GM18517 (cell line): ENCODE measurements around the gene PARVG.

ENCODE experiments used
- ATAC-seq: cut with Tn5 transposase; IDR thresholded peaks from one replicate; pipeline ENCODE4 v1.9.1; 2021; ENCODE audit warnings: mild to moderate bottlenecking, moderate library complexity; ENCODE audit not compliant: unreplicated experiment

Gene PARVG

DNA sequence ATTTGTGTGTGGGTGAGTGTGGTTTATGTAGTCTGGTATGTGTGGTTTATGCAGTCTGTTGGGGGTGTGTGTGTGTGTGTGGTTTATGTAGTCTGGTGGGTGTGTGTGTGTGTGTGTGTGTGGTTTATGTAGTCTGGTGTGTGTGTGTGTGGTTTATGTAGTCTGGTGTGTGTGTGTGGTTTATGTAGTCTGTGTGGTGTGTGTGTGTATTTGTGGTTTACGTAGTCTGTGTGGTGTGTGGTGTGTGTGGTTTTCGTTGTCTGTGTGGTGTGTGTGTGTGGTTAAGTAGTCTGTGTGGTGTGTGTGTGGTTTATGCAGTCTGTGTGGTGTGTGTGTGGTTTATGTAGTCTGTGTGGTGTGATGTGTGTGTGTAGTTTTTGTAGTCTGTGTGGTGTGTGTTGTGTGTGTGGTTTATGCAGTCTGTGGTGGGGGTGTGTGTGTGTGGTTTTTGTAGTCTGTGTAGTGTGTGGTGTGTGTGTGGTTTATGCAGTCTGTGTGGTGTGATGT, 26.2 kb upstream of the PARVG start:
- no peak for ATAC-seq

DNA sequence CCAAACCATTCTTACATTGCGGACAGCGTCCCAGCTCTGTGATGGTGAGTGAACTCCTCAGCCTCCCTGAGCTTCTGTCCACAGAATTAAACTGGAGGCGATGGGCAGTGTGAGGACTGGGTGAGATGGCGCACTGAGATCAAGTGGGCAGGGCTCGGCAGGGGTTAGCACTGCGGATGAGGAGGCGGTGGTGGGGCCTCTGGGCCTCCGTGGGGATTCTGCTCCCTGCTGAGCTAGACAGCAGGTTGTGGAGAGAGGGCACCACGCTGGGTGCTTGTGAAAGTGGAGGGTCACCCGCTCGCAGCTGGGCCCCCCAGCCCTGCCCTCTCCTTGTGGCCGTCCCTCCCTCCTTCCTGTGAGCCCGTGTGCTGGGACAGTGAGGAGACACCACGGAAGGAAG, 25.6 kb upstream of the PARVG start:
- no peak for ATAC-seq

DNA sequence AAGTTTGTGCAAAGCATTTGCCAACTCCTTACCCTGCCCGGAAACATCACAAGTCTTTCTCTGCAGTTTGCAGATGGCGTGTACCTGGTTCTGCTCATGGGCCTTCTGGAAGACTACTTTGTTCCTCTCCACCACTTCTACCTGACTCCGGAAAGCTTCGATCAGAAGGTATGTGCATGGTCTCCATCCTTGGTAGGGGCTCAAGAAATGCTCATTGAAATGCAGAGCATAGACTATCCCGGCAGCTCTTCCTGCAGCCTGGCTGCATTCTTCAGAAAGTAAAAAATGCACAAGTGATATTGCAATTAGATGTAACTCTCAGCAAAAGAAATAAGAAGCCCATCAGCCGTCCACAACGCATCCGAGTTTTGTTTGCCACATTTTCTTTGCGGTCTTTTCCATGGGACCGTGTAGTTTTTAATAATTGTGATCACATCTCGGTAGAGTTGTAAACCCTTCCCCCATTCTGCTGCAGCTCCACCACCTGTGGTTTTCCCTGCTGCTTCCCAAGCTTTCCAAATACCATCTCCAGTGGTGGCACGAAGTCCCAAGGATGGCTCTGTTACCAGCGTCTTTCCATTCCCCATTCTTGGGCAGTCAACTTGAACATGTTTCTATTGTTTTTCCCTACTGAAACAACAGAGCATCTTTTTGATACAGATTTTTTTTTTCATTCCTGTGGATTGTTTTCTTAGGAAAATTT, 22.7 kb upstream of the PARVG start:
- no peak for ATAC-seq

DNA sequence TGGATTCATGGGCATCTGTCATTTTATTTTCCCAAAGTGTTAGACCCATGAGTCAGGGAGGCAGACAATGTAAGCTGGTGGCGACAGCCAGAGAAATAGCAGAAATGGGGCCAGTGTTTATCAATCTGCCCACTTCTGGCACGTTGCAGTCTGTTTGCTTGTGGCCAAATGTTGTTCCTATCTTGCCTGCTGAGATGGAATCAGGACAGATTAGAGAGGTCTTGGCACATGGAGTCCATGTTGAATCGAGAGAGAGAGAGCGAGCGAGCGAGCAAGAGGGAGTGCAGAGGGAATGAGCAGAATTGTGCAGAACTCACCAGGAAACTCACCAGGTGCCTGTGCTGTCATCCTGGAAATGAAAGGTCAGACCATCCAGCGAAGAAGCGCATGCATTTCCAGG, 21.9 kb upstream of the PARVG start:
- ATAC-seq = no peak

DNA sequence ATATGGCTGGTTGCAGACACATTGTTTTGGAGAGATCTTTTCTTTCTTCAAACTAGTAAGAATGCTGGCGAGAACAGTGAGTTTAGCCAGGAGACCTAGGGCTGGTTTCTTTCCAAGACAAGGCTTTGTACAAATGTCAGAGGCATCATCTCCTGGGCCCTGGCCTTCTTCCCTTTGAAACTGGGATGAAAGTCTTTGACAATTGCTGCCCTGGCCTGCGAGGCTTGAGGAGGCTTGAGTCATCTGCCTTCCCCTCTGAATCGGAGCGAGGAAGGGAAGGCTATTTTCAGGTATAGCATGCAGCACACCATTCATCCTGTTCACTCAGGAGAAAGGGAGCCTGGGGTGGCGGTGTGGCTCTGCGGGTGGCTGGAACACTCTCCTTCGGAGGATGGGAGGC, 21.5 kb upstream of the PARVG start:
- no peak for ATAC-seq

DNA sequence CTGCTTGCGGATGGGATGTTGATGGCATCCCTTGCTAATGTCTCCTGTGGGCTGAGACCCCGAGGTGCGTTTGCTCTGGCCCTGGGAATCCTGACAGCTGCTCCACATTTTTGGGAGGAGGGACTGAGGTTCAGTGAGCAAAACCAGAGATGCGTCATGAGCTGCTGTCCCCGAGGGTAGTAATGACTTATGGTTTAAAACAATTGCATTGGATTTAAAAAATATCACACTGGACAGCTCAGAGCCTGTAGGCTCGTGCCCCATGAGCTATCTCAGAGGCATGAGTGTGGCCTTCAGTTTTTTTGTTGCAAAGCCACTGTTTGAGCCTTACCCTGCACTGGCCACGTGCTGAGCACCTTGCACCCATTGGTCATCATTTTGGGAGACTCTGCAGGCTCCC, 20.9 kb upstream of the PARVG start:
- no peak for ATAC-seq

DNA sequence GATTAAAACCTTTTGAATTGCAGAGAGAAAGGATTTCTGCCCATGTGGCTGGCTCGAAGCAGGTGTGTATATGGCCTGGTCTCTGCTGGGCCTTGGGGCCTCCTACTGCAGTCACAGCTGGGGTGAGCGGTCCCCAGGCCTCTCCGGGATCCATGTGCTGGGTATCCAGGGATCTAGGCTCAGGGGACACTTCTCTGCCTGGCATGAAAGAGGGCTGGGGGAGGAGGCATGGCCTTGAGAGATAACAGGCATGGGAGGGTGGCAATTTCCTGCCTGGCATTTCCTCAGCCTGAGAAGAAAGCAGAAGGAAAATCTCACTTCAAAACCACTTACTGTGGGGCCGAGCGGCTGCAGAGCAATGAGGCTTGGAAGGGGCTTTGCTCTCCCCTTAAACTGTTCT, 20.3 kb upstream of the PARVG start:
- no peak for ATAC-seq

DNA sequence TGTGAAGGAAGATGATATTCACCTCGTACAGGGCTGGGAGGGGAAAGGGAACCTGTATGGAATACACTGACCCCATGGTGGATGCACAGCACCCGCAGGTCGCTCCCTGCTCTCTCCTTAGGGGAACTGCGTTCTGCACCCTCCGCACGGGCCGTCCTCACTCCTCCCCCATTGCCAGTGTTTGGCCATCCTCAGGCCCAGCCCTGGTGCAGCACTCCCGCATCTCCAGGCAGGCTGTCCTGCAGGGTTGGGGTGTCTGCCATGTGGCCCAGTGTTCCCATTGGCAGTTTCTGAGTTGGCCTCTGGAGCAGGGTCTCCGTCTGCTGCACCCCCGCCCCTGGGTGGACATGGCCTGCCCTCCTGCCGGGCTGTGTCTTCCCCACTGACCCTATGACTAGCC, 19.1 kb upstream of the PARVG start:
- no peak for ATAC-seq

DNA sequence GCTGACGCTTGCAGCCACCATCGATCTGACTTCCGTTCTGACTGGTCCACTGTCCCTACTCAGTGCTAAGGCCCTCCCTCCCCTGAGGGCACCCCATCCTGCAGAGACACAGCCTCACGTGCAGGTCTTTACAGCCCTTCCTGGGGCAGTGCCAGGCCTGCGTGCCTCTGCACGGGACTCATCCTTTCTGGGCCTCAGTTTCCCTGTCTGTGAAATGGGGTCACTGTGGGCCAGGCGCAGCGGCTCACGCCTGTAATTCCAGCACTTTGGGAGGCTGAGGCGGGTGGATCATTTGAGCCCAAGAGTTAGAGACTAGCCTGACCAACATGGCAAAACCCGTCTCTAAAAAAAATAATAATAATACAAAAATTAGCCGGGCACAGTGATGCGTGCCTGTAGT, 17.8 kb upstream of the PARVG start:
- ATAC-seq = no peak

DNA sequence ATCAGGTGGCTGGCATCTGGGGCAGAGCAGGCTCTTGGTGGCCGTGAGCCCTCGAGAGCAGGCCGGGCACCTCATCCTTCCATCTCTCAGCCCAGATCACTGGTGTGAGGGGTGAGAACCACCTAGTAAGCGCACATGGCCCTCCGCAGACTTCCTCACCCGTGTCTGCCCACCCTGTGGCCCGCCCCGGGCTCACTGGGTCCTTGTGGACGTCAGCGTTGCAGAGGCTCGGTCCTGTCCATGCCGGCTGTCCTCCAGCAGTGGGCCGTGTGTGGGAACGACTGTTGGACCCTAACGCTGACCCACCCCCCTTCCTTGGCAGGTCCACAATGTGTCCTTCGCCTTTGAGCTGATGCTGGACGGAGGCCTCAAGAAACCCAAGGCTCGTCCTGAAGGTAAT, 17.2 kb upstream of the PARVG start:
- ATAC-seq = no peak

DNA sequence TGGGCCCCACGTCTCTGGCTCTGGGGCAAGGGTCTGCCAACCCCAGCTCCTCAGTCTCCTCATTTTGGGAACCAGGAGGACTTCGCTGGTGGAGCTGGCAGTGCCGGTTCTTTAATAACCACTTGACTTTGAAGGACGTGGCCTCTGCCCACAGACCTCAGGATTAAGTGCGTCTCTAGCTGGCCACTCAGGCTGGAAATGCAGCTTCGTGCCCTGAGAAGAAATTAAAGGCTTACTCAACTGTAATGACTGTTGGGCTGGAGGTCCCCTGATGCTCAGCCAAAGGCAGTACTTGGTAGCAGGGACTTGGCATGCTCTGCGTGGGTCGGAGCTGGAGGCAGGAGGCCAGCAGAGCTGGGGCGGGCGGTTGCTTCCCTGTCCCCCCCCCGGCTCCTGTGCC, 16.7 kb upstream of the PARVG start:
- no peak for ATAC-seq

DNA sequence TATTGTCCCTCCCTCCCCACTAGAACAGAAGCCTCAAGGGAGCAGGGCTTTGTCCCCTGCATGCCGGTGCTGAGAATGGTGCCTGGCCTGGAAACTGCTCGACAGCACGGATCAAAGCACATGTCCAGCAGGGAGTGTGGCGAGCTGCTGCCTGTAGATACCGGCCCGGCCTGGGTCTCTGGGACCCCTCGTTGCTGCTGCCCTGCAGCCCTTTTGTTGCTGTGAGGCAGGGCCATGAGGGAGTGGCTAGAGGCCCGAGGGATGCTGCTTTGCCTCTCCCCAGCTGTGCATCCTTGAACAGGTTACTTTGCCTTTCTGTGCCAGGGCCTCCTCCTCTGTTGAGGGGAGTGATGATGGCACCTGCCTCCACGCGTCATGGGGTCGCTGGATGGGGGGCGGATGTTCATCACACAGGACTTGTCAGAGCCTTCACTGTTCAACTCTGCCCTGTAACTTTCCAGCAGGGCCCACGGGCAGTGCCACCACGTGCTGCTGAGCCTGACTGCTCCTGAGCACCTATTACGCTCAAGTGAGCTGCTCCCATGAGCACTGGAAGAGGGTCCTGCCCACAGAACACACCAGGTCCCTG, 15.3 kb upstream of the PARVG start:
- no peak for ATAC-seq

DNA sequence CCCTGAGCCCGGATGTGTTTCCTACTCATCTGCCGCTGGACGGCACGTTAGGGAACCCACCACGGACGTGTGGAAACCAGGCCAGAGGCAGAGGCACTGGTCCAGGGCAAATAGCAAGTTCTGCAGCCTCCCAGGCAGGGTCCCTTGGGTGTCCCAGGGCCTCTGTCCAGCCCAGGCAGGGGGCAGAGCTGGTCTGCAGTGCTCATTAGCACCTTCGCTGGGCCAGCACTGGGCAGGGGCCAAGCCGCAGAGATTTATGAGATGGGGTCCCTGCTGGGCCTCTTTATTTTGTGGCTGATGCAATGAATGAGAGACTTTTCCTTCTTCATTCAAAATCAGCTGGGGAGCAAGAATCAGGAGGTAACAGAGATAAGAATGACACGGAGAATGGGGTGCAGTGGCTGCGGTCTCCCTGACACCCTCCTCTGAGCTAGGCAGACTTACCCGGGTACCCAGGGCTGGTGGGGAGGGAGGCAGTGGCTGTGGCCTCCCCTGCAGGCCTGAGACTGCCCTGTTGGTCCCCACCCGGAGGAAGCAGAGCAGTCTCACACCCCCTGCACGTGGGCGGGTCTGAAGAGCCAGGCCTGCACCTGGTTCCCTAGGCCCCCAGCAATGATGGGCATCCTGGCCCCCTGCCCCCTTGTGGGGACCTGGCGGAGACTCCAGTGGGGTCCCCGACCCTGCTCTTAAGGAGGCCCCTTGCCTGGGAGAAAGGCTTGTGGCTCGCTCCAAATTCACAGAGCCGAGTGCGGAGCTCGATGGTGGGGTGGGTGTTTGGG, 14.0 kb upstream of the PARVG start:
- ATAC-seq = no peak

DNA sequence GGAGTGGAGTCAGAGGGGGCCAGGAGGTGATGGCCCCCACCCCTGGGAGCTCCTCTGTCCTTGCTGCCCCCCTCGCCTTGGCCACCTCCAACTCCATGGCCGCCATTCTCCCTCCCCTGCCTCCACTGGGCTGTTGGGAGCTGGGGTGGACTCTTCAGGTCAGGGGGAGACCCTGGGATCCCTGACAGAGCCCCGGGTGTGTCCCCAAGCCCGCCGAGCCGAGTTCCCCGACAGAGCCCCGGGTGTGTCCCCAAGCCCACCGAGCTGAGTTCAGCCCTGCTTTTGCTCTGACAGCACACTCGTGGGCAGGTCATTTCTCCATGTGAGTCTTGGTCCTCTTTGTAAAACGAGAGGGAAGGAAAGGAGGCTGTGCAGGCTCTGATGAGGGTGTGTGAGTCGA, 13.2 kb upstream of the PARVG start:
- ATAC-seq = no peak

DNA sequence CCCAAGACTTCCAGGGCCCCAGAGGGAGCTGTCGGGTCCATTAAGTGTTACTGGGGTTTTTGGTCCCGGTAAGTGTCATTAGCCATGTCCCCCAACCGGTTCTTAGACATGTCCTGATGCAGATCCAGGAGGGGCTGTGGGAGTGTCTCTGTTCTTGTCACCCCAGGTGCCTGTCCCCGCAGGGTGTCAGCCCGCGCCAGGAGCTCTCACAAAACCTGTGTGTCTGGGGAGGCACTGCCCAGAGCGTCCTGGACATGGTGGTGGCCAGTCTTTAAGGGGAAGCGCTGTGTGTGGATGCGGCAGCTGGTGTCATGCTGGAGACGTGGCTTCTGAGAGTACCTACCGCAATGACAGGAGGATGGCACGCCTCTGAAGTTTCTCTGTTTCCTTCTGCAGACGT, 12.5 kb upstream of the PARVG start:
- no peak for ATAC-seq

DNA sequence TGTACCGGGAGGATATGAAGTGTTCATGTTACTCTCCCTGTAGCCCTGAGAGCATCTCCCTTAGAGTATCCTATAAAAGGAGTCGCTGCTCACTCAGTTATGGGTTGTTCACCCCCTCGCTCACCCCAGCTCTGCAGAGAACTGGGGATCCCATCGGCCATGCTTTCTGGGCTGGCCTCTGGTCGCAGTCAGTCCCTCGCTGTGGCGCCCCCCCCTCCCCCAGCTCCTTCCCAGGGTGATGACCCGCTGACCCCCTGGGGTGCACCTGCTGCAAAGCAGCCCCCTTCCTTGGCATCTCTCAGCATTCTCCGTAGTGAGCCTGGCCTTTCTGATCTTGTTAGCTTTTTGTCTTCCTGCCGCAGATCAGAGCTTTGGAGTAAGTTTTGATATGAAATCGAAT, 10.3 kb upstream of the PARVG start:
- no peak for ATAC-seq

DNA sequence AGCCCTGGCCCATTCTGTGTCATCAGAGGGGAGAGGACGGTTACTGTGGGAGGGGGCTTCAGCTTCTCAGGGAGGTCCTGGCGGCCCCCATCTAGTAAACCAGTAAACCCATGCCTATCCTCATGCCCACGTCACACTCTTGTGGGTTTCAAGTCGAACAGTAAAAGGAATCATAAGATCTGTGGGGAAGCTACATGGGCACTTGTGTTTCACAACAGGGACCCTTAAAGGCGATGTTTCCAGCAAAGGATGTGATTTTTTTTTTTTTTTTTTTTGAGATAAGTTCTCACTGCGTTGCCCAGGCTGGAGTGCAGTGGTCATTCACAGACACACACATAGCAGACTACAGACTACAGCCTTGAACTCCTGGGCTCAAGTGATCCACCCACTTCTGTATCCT, 9.2 kb upstream of the PARVG start:
- no peak for ATAC-seq

DNA sequence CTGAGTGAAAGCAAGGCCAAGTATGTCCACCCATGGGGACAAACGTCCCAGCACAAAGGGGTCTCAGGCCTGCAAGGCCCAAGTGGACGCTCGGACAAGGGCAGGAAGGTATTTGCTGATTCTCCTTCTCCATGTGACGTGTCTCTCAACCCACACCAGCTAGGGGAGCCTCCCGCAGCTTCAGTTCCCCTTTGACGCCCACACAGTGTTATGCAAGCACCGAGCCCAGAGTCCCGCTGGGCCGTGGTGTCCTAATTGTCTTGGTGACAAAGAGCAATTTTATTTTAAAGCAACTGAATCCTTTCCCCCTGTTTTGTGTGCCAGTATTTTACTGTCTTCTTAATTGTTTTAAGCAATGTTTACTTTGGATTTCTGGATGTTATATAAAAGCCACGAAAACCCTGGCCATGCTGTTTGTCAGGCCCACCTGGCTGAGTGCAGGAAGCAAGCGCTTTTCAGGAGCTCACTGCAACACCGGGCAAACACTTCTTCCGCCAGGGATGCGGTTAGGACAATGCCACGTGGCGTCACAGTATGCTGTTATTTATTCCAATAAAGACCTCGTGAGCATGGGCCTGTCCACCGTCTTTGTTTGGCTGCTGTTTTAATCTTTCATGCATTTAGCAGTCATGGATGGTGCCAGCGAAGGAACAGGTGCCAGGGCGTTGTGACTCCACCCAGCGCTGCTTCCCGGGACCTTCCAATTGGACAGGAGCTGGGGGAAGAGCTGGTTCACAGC, 8.2 kb upstream of the PARVG start:
- ATAC-seq = peak; percentile 72

DNA sequence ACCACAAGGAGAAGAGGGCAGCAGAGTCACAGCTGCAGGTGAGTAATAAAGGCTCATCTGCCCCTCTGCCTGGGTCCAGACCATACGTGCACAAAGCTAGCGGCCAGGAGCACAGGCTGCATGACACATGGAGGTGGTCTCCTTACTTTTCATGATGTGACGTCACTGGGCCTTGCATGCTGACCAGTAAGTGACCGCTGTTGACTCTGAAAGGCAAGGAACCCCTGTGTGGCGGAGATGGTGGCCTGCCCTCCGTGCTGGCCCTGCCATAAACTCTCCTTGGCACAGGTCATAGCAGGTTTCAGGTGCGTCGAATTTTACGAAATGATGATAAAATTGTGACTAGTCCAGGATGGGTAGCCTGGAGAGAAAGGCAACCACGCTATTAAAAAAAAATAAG, 7.6 kb upstream of the PARVG start:
- ATAC-seq = no peak

DNA sequence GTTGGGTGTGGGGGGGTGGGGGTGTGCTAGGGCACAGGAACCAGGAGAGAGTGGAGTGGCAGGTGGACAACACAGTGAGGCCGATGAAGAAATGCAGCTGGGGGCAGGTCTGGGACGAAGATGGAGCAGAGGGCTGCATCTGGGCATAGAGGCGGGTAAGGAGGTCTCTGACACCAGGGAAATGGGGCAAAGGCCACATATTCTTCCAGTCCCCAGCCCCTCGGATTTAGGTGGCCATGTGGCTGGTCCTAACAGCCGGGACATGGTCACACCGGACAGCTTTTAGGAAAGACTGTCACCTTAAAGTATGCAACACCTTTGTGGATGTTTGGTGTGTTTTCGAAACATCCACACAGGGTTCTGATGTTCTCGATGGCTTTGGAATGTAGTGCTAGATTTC, 5.0 kb upstream of the PARVG start:
- no peak for ATAC-seq

DNA sequence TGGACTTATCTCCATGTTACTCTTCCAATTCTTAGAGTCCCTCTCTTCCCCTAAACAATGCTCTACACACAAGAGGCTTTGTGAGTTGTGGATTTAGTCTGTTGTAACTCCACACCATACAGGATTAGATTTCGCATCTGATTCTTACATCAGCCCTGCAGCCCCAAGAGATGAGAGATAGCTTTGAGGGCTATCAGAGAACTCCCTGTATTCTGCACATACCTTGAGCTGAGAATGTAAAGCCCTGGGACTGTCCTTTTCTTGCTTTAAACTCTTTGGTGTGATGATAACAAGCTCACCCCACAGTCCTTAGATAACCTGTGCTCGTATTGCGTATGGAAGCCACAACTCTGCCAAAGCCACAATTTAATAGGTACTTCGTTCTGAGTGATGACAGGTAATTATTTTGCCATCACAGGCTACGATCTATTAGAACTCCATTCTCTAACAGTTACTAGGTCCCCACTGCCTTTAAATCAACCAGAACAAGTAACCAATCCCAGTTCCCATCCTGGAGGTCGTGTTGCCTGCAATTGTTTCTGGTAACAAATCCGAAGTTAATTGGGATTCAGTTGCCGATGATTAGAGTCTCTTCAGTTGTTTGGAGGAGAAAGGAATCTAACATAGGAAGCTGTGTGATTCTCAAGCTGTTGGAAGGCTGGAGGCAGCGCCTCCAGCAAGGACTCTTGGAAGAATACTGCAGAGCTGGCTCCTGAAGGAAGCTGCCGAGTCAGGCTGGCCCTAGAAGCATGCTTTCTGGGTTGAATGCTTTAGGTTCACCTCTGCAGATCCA, 1.3 kb upstream of the PARVG start:
- no peak for ATAC-seq
